Central memory CD8-positive, alpha-beta T cell (primary cell): ENCODE data around the gene PON2.
A peak's percentile ranks its signal among the peaks of the same experiment; 100 is the strongest.
"Not testable (repeated sequence)": the region's sequence is repeated elsewhere in the genome, so short reads cannot be mapped to it uniquely, and the experiment has no call there.

Source experiments
- ATAC-seq: fragments of 150-1000 bp; cut with Tn5 transposase; replicated peaks from 2 replicates; pipeline ENCODE4 v1.10.0; 2022; ENCODE audit warnings: mild to moderate bottlenecking, moderate FRiP score, moderate number of reproducible peaks; ENCODE audit not compliant: poor library complexity, severe bottlenecking; ENCODE audit errors: extremely low read depth
- DNase-seq, 2 donors: peaks; one replicate each; pipeline ENCODE4 v3.0.0; 2021; ENCODE audit warnings: low spot score in 2 of 2
- H3K27ac Mint-ChIP-seq: one replicate; pipeline ENCODE4 v1.8.0; 2022; ENCODE audit warnings: low read depth, mild to moderate bottlenecking, moderate library complexity, mixed read lengths
- H3K27me3 Mint-ChIP-seq: one replicate; pipeline ENCODE4 v1.8.0; 2022; ENCODE audit warnings: mixed read lengths
- H3K36me3 Mint-ChIP-seq: one replicate; pipeline ENCODE4 v1.8.0; 2022; ENCODE audit warnings: mild to moderate bottlenecking, moderate library complexity, mixed read lengths; ENCODE audit not compliant: insufficient read depth
- H3K4me1 Mint-ChIP-seq: one replicate; pipeline ENCODE4 v1.8.0; 2022; ENCODE audit warnings: mixed read lengths
- H3K4me3 Mint-ChIP-seq: one replicate; pipeline ENCODE4 v1.8.0; 2022; ENCODE audit warnings: mild to moderate bottlenecking, moderate library complexity, mixed read lengths
- H3K9me3 Mint-ChIP-seq: one replicate; pipeline ENCODE4 v1.8.0; 2022; ENCODE audit warnings: mixed read lengths

The PON2 gene

DNA sequence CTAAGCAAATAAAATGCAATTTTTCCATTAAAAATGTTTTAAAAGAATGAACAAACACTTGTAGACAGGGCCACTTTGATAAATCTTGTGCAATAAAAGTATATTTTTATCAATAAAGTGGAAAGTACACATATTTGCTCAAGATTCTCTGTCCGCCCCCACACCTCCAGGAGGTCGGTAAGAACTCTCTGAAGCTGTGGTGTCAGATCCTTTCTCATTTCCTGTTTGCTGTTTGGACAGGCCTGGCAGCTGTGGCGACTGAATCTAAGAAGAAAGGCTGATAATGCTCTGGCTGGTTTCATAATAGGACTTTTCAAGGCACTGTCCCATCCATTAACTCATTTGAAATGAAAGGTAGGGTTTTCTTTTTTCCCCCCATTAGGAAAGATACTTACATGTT, 35.6 kb upstream of the PON2 start:
- ATAC-seq: no peak
- H3K4me3 Mint-ChIP-seq: no peak overlapping the region
- no peak for DNase-seq
- no peaks in the 10 kb centered on the region for H3K36me3 Mint-ChIP-seq
- no peaks in the 10 kb centered on the region for H3K9me3 Mint-ChIP-seq
- no peaks in the 10 kb centered on the region for H3K4me1 Mint-ChIP-seq
- H3K27ac Mint-ChIP-seq: no peak overlapping the region
- H3K27me3 Mint-ChIP-seq: no peaks in the 10 kb centered on the region

DNA sequence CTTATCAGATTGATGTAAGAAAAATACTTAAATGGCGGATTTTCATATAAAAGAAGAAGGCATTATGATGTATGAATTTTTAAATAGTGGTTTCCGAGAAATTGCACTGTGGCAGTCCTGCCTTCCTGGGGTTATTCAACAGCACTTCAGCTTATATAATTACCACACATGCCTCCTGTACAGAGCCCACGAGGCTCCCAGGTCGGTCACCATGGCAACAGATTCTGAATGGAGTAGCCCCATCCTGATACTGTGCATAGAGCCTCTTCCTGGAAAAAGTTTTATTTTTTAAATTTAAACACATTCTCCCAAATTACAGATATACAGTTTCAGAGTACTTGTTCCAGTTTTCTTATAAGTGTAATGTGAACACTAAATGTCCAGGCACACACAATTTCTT, 35.0 kb upstream of the PON2 start:
- Mint-ChIP-seq H3K4me3 (no peak overlapping the region), H3K4me1 (no peaks in the 10 kb centered on the region), H3K27ac (no peak overlapping the region), H3K27me3 (no peaks in the 10 kb centered on the region), H3K9me3 (no peaks in the 10 kb centered on the region), H3K36me3 (no peaks in the 10 kb centered on the region)
- DNase-seq: no peak
- no peak for ATAC-seq

DNA sequence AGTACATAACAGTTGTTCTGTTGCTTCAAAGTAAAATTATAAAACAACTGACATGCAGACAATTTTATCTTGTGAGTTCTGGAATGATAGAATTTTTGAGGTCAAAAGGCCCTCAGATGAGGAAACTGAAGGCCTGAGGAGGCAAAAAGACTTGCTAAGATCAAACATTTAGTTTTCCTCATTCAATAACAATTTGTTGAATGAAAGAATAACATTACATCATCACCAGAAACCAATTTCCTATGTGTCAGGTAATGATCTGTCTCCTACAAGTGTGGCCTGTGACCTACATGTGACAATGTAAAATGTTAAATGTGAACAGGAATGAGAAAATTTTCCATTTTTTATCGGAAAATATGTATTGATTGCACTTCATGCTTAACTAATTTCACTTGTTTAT, 34.4 kb upstream of the PON2 start:
- DNase-seq (no peak), ATAC-seq (no peak)
- Mint-ChIP-seq H3K27me3 (no peaks in the 10 kb centered on the region), H3K4me3 (no peak overlapping the region), H3K9me3 (no peaks in the 10 kb centered on the region), H3K4me1 (no peaks in the 10 kb centered on the region), H3K27ac (no peak overlapping the region), H3K36me3 (no peaks in the 10 kb centered on the region)

DNA sequence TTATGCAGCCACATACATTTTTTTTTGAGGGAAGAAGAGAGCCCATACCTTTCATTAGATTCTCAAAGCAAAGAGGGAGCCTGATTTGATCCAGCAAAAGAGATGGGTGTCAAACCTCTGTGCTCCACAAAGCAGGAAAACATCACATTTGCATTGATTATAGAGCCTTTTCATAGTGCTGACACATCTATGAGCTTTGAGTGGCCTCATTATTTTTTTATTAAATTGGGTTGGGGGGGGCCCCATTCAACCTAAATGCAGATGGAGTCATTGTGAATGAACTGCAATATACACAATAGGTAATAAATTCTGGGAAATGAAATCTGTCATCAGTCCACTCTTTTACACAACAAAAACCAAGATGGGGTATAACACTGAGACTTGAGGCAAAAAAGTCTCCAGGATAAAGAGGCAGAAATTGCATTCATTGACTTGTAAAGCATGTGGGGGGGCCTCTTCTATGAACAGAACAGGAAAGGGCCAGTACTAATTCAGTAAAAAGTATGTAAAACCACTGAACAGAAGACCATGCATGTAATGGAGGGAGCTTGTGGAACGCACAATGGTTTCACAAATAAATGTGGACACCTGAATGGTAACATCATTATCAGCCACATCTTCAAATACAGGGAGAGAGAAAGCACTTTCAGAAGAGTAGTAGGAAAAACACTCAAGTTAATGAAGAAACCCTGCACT, 33.2 kb upstream of the PON2 start:
- ATAC-seq (no peak), DNase-seq (no peak)
- Mint-ChIP-seq H3K9me3 (no peaks in the 10 kb centered on the region), H3K4me1 (no peaks in the 10 kb centered on the region), H3K36me3 (no peaks in the 10 kb centered on the region), H3K4me3 (no peak overlapping the region), H3K27me3 (no peaks in the 10 kb centered on the region), H3K27ac (no peak overlapping the region)

DNA sequence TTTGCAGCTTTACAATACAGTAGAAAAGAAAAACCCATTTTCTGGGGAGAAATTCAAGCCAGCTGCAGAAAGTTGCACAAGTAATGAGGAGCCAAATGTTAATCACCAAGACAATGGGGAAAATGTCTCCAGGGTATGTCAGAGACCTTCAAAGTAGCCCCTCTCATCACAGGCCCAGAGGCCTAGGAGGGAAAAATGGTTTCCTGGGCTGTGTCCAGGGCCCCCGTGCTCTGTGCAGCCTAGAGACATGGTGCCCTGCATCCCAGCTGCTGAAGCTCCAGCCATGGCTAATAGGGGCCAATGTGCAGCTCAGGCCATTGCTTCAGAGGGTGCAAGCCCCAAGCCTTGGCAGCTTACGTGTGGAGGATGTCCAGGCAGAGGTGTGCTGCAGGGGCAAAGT, 25.8 kb upstream of the PON2 start:
- H3K27me3 Mint-ChIP-seq: peaks cover 55% of the 10 kb centered on the region
- H3K36me3 Mint-ChIP-seq, H3K27ac Mint-ChIP-seq, H3K4me1 Mint-ChIP-seq, H3K9me3 Mint-ChIP-seq, DNase-seq, H3K4me3 Mint-ChIP-seq, ATAC-seq: not testable (repeated sequence)

DNA sequence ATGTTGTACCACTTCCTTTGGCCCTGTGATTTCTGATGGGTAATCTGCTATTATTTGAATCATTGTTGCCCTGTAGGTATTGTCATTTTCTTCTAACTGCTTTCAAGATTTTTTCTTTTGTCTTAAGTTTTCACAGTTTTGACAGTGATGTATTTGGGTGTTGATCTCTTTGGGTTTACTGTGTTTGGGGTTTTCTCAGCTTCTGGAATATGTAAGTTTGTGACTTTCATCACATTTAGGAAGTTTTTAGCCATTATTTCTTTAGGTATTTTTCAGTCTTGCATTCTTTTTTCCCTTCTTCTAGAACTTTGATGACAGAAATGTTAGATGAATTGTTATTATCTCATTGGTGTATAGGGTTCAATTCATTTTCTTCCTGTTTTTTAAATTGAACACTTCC, 23.1 kb upstream of the PON2 start:
- DNase-seq (no peak), ATAC-seq (no peak)
- Mint-ChIP-seq H3K27me3 (peaks cover 60% of the 10 kb centered on the region), H3K4me3 (no peak overlapping the region), H3K36me3 (no peaks in the 10 kb centered on the region), H3K4me1 (no peaks in the 10 kb centered on the region), H3K27ac (no peak overlapping the region), H3K9me3 (peaks cover 5% of the 10 kb centered on the region)

DNA sequence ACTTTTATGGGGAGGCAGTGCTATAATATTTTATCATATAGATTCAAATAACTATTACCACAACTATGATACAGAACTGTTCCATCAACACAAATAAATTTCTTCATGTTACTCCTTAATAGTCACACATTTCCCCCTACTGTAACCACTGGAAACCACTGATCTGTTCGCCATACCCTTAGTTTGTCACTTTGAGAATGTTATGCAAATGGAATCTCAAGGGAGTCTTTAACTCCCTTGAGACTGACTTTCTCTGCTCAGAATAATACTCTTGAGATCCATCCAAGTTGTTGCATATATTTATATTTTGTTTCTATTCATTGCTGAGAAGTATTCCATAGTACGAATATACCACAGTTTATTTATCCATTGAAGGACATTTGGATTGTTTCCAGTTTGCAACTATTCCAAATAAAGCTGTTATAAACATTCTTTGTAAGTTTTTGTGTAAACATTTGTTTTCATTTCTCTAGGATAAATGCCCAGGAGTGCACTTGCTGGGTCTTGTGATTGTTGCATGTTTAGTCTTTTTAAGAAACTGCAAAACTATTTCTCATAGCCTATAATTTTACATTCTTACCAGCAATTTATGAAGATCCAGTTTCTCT, 19.7 kb upstream of the PON2 start:
- H3K9me3 Mint-ChIP-seq: peaks cover 5% of the 10 kb centered on the region
- H3K4me3 Mint-ChIP-seq: no peak overlapping the region
- H3K27me3 Mint-ChIP-seq: peaks cover 41% of the 10 kb centered on the region
- no peak overlapping the region for H3K27ac Mint-ChIP-seq
- H3K36me3 Mint-ChIP-seq: no peaks in the 10 kb centered on the region
- H3K4me1 Mint-ChIP-seq: no peaks in the 10 kb centered on the region
- DNase-seq (no peak), ATAC-seq (no peak)

DNA sequence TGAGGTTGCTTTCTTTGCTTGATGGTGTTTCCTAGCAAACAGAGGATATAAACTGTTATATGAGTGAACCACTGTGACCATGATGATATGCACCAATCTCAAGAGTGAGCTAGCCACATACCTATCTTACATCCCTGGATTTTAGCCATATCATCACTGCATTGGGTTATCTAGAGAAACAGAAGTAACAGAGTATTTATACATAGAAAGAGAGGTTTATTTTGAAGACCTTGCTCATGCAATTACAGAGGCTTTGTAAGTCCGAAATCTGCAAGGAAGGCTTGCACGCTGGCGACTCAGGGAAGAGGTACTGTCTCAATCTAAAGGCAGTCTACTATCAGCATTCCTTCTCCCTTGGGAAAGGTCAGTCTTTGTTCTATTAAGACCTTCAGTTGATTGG, 11.8 kb upstream of the PON2 start:
- Mint-ChIP-seq H3K4me3 (no peak overlapping the region), H3K36me3 (no peaks in the 10 kb centered on the region), H3K4me1 (no peaks in the 10 kb centered on the region), H3K27me3 (no peaks in the 10 kb centered on the region), H3K9me3 (no peaks in the 10 kb centered on the region), H3K27ac (no peak overlapping the region)
- no peak for ATAC-seq
- no peak for DNase-seq

DNA sequence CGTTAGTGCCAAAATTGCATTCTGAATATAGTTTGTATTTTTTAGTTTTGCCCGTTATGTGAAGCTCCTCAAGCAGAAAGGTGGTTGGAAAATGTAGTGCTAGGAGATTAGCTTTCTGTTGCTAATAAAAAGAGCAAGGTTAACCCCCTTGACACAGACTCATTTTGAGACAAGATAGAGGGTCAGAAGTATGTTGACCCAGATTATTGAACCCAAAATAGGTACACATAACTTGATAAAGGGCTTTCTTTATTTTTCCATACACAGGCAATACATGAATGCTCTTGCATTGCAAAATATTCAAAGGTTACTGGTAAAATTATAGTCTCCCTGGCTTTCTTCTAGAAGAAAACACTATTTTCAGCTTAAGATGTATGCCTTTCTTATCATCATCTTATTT, 10.0 kb upstream of the PON2 start:
- H3K4me1 Mint-ChIP-seq: no peaks in the 10 kb centered on the region
- no peaks in the 10 kb centered on the region for H3K36me3 Mint-ChIP-seq

DNA sequence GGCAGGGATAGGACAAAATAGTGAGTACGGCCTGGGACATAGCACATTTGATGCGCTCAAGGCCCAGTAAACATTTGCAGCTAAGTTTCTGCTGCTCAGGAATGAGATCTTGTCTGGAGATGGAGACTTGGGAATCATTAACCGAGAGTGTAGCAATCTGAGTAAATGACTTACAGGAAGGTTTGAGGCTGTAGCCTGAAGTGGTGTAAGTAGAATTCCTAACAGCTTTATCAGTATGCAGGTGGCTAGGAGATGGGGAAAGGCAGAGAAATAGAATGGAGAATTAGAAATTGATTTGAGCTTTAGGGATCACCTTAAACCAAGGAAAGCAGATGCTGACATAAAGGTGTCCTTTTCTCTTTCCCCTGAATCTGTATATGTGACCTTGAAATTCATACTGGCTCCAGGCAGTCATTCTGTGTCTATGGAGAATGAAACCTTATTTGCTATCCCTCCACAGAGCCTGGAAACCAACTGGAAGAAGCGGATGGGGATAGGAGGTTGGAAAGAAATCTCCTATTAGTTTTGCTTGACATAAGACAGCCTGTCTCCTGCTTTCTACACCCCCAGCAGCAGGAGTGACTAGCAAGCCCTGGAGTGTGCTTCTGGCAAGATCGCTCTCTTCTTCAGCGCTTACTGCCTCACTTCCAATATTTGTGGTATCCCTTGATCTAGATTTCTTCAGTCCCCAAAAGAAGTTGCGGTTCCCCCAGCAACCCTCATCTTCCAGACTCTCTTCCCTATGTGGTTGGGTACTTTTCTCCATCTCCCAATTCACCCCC, 6.4 kb upstream of the PON2 start:
- Mint-ChIP-seq H3K9me3 (no peaks in the 10 kb centered on the region), H3K4me3 (no peak overlapping the region), H3K27me3 (no peaks in the 10 kb centered on the region), H3K36me3 (no peaks in the 10 kb centered on the region), H3K4me1 (no peaks in the 10 kb centered on the region), H3K27ac (no peak overlapping the region)
- ATAC-seq (no peak), DNase-seq (no peak)

More for the DNA sequence above, 10.0 kb upstream of the PON2 start:
- Mint-ChIP-seq H3K27me3 (no peaks in the 10 kb centered on the region), H3K4me3 (no peak overlapping the region), H3K27ac (no peak overlapping the region), H3K9me3 (no peaks in the 10 kb centered on the region)
- no peak for DNase-seq
- no peak for ATAC-seq

DNA sequence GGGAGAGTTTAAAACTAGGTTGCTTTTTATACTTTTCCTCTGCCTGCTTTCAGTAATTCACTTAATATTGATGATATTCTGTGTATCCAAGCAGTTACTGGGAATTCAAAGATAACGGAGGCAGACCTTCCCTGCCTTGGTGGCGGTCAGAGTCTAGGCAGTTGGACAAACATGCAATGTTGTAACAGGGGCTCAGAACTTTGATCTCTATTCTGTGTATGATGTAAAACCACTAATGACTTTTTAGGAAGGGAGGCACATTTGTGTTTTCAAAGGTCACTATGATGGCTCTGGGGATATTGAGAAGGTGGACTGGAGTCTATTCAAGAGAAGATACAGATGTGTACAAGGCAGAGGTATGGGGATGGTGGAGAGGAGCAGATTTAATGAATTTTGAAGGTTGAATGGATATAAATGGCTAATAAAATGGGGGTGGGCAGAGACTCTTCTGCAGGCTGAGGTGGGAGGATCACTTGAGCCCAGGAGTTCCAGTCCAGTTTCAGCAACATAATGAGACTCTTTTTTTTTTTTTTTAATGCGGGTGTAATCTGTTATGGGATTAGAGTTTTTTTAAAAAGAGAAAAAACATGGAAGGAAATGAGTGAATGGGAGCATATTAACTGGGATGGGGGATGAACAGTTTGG, 5.7 kb upstream of the PON2 start:
- Mint-ChIP-seq H3K4me1 (no peaks in the 10 kb centered on the region), H3K27ac (no peak overlapping the region), H3K36me3 (no peaks in the 10 kb centered on the region), H3K27me3 (no peaks in the 10 kb centered on the region), H3K9me3 (no peaks in the 10 kb centered on the region), H3K4me3 (no peak overlapping the region)
- ATAC-seq (no peak), DNase-seq (no peak)

DNA sequence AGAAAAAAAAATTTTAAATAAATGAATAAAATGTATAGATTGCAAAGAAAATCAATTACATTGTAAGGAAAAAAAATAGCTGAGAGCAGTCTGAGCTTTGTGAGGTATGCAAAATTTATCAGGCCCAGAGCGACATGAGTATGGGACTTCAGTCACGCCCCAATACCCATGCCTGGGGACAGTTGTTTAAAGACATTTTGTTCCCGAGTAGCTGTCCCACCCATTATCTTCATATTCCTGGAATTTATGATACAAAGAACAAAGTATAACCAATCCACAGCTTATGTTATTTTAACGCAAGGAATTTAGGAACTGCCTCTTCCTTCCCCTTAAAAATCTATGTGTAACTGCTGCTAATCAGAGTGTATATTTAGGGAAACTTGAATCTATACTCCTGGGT, 1.6 kb upstream of the PON2 start:
- no peaks in the 10 kb centered on the region for H3K9me3 Mint-ChIP-seq
- peak overlapping the region; percentile 85 for H3K4me3 Mint-ChIP-seq
- no peaks in the 10 kb centered on the region for H3K27me3 Mint-ChIP-seq
- peaks cover 3% of the 10 kb centered on the region for H3K36me3 Mint-ChIP-seq
- no peak for DNase-seq
- no peak for ATAC-seq
- H3K27ac Mint-ChIP-seq: no peak overlapping the region
- peaks cover 12% of the 10 kb centered on the region for H3K4me1 Mint-ChIP-seq

DNA sequence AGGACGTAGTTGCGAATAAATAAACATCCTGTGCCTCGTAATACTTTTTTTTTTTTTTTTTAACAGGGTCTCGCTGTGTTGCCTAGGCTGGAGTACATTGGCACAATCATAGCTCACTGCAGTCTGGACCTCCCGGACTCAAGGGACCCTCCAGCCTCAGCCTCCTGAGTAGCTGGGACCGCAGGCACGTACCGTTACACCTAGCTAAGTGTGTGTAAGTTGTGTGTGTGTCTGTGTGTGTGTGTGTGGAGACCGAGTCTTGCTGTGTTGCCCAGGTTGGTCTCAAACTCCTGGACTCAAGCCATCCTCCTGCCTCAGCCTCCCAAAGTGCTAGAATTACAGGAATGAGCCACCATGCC, 573 bp upstream of the PON2 start:
- ATAC-seq (no peak), DNase-seq (no peak)
- no peaks in the 10 kb centered on the region for H3K27me3 Mint-ChIP-seq

More for the DNA sequence above, 573 bp upstream of the PON2 start:
- H3K4me3 Mint-ChIP-seq: peak overlapping the region; percentile 85
- peaks cover 4% of the 10 kb centered on the region for H3K36me3 Mint-ChIP-seq
- peak overlapping the region; percentile 87 for H3K27ac Mint-ChIP-seq
- H3K4me1 Mint-ChIP-seq: peaks cover 12% of the 10 kb centered on the region
- no peaks in the 10 kb centered on the region for H3K9me3 Mint-ChIP-seq
